ENCODE data around the gene CLSTN3. TPM values are rescaled to one million over a fixed set of nuclear protein-coding genes. Genes with fewer than 3 reads are reported as not detected.

The CLSTN3 gene
- total and polyA plus RNA-seq, 2 experiments from 2014 or later, result 5.0 to 46.9 TPM

- H2AFZ ChIP-seq, result no peak overlapping the region
- Mint-ChIP-seq H3K27ac (no peak overlapping the region), H3K27me3 (ENCODE audit: insufficient read depth, low read depth, poor library complexity) (peaks cover 4% of the 10 kb centered on the region), H3K9me3 (no peaks in the 10 kb centered on the region; the same call in 2 of the 3 replicates), H3K4me3 (no peak overlapping the region), H3K4me1 (no peaks in the 10 kb centered on the region), H3K36me3 (ENCODE audit: low read depth) (peaks cover 23% of the 10 kb centered on the region)
- no peaks in the 10 kb centered on the region for H3K79me2 ChIP-seq (replicated peaks; ENCODE audit: insufficient read depth)
- TF ChIP-seq NANOG (IDR thresholded peaks at IDR 0.05; ENCODE audit: borderline replicate concordance) (no peak), ZNF331 (CRISPR knock-in tag; IDR thresholded peaks at IDR 0.05; ENCODE audit: low read depth) (no peak), EZH2 (IDR thresholded peaks at IDR 0.05; ENCODE audit: low read depth, unreplicated experiment) (no peak), POLR2AphosphoS5 (IDR thresholded peaks at IDR 0.05; ENCODE audit: low read depth) (no peak), ZNF114 (CRISPR knock-in tag; IDR thresholded peaks at IDR 0.05) (no peak), ZNF462 (CRISPR knock-in tag; IDR thresholded peaks at IDR 0.05) (no peak), JUNB (IDR thresholded peaks at IDR 0.05; ENCODE audit: unreplicated experiment) (no peak), STAT1 (IDR thresholded peaks at IDR 0.05; ENCODE audit: unreplicated experiment) (no peak), CREB1 (CRISPR knock-in tag; IDR thresholded peaks at IDR 0.05; ENCODE audit: low read depth) (no peak), REST (IDR thresholded peaks at IDR 0.05; ENCODE audit: unreplicated experiment) (no peak), EZH2phosphoT487 (IDR thresholded peaks at IDR 0.05; ENCODE audit: unreplicated experiment) (no peak)
- TF ChIP-seq, protein P1, sequence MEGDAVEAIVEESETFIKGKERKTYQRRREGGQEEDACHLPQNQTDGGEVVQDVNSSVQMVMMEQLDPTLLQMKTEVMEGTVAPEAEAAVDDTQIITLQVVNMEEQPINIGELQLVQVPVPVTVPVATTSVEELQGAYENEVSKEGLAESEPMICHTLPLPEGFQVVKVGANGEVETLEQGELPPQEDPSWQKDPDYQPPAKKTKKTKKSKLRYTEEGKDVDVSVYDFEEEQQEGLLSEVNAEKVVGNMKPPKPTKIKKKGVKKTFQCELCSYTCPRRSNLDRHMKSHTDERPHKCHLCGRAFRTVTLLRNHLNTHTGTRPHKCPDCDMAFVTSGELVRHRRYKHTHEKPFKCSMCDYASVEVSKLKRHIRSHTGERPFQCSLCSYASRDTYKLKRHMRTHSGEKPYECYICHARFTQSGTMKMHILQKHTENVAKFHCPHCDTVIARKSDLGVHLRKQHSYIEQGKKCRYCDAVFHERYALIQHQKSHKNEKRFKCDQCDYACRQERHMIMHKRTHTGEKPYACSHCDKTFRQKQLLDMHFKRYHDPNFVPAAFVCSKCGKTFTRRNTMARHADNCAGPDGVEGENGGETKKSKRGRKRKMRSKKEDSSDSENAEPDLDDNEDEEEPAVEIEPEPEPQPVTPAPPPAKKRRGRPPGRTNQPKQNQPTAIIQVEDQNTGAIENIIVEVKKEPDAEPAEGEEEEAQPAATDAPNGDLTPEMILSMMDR (conservative IDR thresholded peaks at IDR 0.05; ENCODE audit: low read depth in 2 of 2), result no peak
- TF ChIP-seq, protein P2, sequence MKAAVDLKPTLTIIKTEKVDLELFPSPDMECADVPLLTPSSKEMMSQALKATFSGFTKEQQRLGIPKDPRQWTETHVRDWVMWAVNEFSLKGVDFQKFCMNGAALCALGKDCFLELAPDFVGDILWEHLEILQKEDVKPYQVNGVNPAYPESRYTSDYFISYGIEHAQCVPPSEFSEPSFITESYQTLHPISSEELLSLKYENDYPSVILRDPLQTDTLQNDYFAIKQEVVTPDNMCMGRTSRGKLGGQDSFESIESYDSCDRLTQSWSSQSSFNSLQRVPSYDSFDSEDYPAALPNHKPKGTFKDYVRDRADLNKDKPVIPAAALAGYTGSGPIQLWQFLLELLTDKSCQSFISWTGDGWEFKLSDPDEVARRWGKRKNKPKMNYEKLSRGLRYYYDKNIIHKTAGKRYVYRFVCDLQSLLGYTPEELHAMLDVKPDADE (IDR thresholded peaks at IDR 0.05), result no peak
- no peaks in the 10 kb centered on the region for H3K27me3 ChIP-seq (ENCODE audit: insufficient read depth)
- no peaks in the 10 kb centered on the region for H3K4me1 ChIP-seq (ENCODE audit: insufficient read depth)
- H3F3A ChIP-seq (replicated peaks; ENCODE audit: low read depth), result no peaks in the 10 kb centered on the region
- no peak for ATAC-seq
- H3K36me3 ChIP-seq (ENCODE audit: insufficient read depth), result no peaks in the 10 kb centered on the region
- no peak overlapping the region for H3K27ac ChIP-seq (ENCODE audit: low read depth)
- H4K20me1 ChIP-seq (replicated peaks; ENCODE audit: insufficient read depth), result no peaks in the 10 kb centered on the region
- DNase-seq (ENCODE audit: low spot score), result no peak
- 0 out of 2 replicates have a peak, but pooled peaks cover 3% of the 10 kb centered on the region for H3K9me2 ChIP-seq (ENCODE audit: insufficient read depth)
- H3K4me3 ChIP-seq, result no peak overlapping the region
- H3K4me2 ChIP-seq, result no peak overlapping the region
These were observed 13.4 kb downstream of the CLSTN3 start for GRCh38 chr12:7143564-7143963.
